ENCODE measurements around the gene CMIP.

DNA sequence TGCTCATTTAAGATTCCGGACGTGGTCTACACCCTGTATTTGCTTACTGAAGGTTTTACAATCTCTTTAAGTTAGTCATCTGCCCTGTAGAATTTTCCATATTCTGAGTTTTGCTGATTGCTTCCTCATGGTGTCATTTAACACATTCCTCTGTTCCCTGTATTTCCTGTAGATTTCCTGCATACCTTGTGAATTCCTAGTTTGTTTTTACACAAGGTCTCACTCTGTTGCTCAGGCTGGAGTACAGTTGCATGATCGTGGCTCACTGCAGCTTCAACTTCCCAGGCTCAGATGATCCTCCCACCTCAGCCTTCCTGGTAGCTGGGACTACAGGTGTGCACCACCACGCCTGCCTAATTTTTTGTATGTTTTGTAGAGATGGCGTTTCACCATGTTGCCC lies 66.8 kb downstream of the CMIP start:
- TF ChIP-seq, protein P1, sequence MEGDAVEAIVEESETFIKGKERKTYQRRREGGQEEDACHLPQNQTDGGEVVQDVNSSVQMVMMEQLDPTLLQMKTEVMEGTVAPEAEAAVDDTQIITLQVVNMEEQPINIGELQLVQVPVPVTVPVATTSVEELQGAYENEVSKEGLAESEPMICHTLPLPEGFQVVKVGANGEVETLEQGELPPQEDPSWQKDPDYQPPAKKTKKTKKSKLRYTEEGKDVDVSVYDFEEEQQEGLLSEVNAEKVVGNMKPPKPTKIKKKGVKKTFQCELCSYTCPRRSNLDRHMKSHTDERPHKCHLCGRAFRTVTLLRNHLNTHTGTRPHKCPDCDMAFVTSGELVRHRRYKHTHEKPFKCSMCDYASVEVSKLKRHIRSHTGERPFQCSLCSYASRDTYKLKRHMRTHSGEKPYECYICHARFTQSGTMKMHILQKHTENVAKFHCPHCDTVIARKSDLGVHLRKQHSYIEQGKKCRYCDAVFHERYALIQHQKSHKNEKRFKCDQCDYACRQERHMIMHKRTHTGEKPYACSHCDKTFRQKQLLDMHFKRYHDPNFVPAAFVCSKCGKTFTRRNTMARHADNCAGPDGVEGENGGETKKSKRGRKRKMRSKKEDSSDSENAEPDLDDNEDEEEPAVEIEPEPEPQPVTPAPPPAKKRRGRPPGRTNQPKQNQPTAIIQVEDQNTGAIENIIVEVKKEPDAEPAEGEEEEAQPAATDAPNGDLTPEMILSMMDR (IDR thresholded peaks at IDR 0.05) = no peak
- TF ChIP-seq EZH2phosphoT487 (IDR thresholded peaks at IDR 0.05) (no peak), EZH2 (IDR thresholded peaks at IDR 0.05) (no peak)

Measured in neural progenitor cell (in vitro differentiated cells).